Coronary artery (tissue), 2 donors: Measurements from ENCODE around the gene ACACA.

Experiments used
- DNase-seq: peaks from one replicate; pipeline ENCODE4 v3.0.0-alpha.2; 2017; ENCODE audit warnings: low spot score
- H3K27ac ChIP-seq, 2 donors: fragments of 200-600 bp; sonication (generic); one replicate each; pipeline ENCODE4 v1.5.1; 2016 to 2019
- H3K4me3 ChIP-seq: fragments of 200-600 bp; sonication (generic); 2 replicates; pipeline ENCODE4 v1.5.1; 2016; ENCODE audit warnings: mild to moderate bottlenecking, moderate library complexity
- CTCF ChIP-seq: fragments of 200-600 bp; sonication (generic); IDR thresholded peaks from one replicate; pipeline ENCODE4 v1.5.1; 2019; ENCODE audit warnings: antibody characterized with exemption

ACACA gene

GRCh38 chr17:37094391-37094790, 312.2 kb downstream of the ACACA start:
- H3K27ac ChIP-seq: no peak overlapping the region
- no peak overlapping the region for H3K4me3 ChIP-seq
- DNase-seq: no peak
- no peak for TF ChIP-seq CTCF

GRCh38 chr17:37092701-37093100, 313.9 kb downstream of the ACACA start:
- DNase-seq: no peak
- H3K27ac ChIP-seq: no peak overlapping the region
- no peak for TF ChIP-seq CTCF

DNA sequence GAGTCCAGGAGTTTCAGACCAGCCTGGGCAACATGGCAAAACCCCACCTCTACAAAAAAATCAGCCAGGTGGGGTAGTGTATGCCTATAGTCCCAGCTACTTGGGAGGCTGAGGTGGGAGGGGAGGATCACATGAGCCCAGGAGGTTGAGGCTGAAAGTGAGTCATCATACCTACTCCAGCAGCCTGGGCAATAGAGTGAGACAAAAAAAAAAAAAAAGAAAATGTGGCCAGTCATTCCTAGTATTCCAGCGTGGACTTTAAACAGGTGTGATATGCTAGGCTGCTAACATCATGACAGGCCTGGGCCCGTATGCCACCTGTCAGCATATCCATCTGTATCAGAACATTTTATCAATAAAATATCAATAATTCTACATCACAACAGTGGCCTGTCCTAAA, 314.6 kb downstream of the ACACA start:
- Histone ChIP-seq H3K27ac (no peak overlapping the region), H3K4me3 (no peak overlapping the region)
- TF ChIP-seq CTCF: no peak
- DNase-seq: no peak

More at GRCh38 chr17:37092701-37093100, 313.9 kb downstream of the ACACA start:
- H3K4me3 ChIP-seq: no peak overlapping the region

DNA sequence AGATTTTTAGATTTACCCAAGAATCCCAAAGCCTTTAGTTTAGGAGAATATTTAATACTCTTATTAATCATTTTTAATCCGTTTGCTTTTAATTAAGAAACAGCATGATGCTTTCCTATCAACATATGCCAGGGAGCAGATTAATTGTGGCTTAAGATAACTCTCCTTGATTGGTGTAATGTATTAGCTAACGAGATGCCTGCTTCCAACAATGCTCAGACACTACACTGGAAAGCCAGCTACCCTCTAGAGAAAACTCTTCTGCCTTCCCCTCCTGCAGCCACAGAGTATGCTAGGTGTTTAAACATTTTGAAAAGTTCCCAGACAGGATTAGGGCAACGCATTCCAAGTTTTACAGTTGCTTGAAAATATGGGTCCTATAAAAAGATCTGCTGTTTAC, 315.7 kb downstream of the ACACA start:
- DNase-seq: no peak
- TF ChIP-seq CTCF: no peak
- H3K27ac ChIP-seq: no peak overlapping the region
- H3K4me3 ChIP-seq: no peak overlapping the region

DNA sequence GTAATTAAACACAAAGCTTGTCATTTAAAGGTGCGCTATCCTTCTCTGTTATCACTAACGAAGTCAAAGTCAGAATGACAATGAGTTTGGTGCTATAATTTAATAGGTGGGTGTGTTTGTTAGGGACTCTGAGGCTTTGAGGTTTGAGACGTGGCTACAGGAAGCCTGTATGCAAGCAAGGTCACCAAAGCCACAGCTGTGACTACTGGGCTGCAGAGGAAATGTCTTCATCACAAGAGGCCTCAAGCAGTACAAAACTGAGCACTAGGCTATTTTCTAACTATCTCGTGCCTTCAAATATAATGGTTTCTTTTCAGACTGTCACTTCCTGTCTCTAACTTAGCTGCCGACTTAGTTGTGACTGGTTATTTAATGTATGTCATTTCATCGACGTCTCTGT, 316.7 kb downstream of the ACACA start:
- Histone ChIP-seq H3K4me3 (no peak overlapping the region), H3K27ac (no peak overlapping the region)
- DNase-seq: no peak
- no peak for TF ChIP-seq CTCF

- no peak for DNase-seq
- H3K27ac ChIP-seq: no peak overlapping the region
- no peak overlapping the region for H3K4me3 ChIP-seq
- no peak for TF ChIP-seq CTCF
Measured at GRCh38 chr17:37088913-37089312, 317.7 kb downstream of the ACACA start.

GRCh38 chr17:37088459-37088858, 318.2 kb downstream of the ACACA start:
- H3K4me3 ChIP-seq: no peak overlapping the region
- TF ChIP-seq CTCF: no peak
- no peak overlapping the region for H3K27ac ChIP-seq
- no peak for DNase-seq
